Measurements from ENCODE around the gene RHO.

Gene RHO

GRCh38 chr3:129548104-129548965, 19.9 kb downstream of the RHO start:
- no peak for DNase-seq

- no peak for DNase-seq
These were observed 20.8 kb downstream of the RHO start for GRCh38 chr3:129549006-129549800.

- no peak for DNase-seq
These were observed 21.4 kb downstream of the RHO start for GRCh38 chr3:129549805-129550204.

GRCh38 chr3:129552287-129553050, 24.0 kb downstream of the RHO start:
- DNase-seq, result no peak

- DNase-seq, result no peak
These were observed 24.7 kb downstream of the RHO start for GRCh38 chr3:129553171-129553570.

- DNase-seq, result no peak
These were observed 25.3 kb downstream of the RHO start for GRCh38 chr3:129553719-129554118.

GRCh38 chr3:129554356-129555152, 26.1 kb downstream of the RHO start:
- no peak for DNase-seq

GRCh38 chr3:129555153-129555550, 26.7 kb downstream of the RHO start:
- no peak for DNase-seq

GRCh38 chr3:129555616-129556357, 27.3 kb downstream of the RHO start:
- no peak for DNase-seq

GRCh38 chr3:129556358-129556695, 27.9 kb downstream of the RHO start:
- DNase-seq, result no peak

GRCh38 chr3:129556890-129557547, 28.6 kb downstream of the RHO start:
- DNase-seq, result no peak

- no peak for DNase-seq
These were observed 29.1 kb downstream of the RHO start for GRCh38 chr3:129557548-129557894.

GRCh38 chr3:129558081-129558771, 29.8 kb downstream of the RHO start:
- no peak for DNase-seq

GRCh38 chr3:129558772-129559564, 30.5 kb downstream of the RHO start:
- DNase-seq, result no peak

- DNase-seq, result no peak
These were observed 31.2 kb downstream of the RHO start for GRCh38 chr3:129559565-129560079.

- DNase-seq, result no peak
These were observed 31.9 kb downstream of the RHO start for GRCh38 chr3:129560269-129560787.

- no peak for DNase-seq
These were observed 32.6 kb downstream of the RHO start for GRCh38 chr3:129560911-129561594.

- DNase-seq, result no peak
These were observed 33.3 kb downstream of the RHO start for GRCh38 chr3:129561619-129562248.

Data from 8988T (cell line).